HepG2 (cell line): ENCODE data around the gene MVP. TPM values are rescaled to one million over a fixed set of nuclear protein-coding genes. Genes with fewer than 3 reads are reported as not detected.

ENCODE experiments used
- AKAP8 ChIP-seq: sonication (generic); formaldehyde crosslinking; IDR thresholded peaks from 2 replicates; pipeline ENCODE4 v1.5.1; 2020; ENCODE audit warnings: mild to moderate bottlenecking, missing genetic modification reagents
- ARHGAP35 ChIP-seq: sonication (generic); formaldehyde crosslinking; IDR thresholded peaks from 2 replicates; pipeline ENCODE4 v1.9.0; 2022; ENCODE audit warnings: mild to moderate bottlenecking, inconsistent platforms, moderate library complexity, missing genetic modification reagents, borderline replicate concordance
- GABPB1 ChIP-seq: IDR thresholded peaks from 2 replicates; pipeline ENCODE4 v1.6.1; 2016; ENCODE audit warnings: mild to moderate bottlenecking, missing genetic modification reagents, moderate library complexity, missing compliant biosample characterization
- GLMP ChIP-seq: sonication (generic); formaldehyde crosslinking; IDR thresholded peaks from 2 replicates; pipeline ENCODE4 v1.9.0; 2021; ENCODE audit warnings: missing genetic modification reagents, mild to moderate bottlenecking, borderline replicate concordance
- LCORL ChIP-seq, 2 experiments: fragments of 450-650 bp in 1 of 2; sonication (generic) in 1 of 2; formaldehyde crosslinking in 1 of 2; IDR thresholded peaks; 2 replicates each; pipeline versions ENCODE4 v1.5.0 to v1.6.1; 2017 to 2020; ENCODE audit warnings: antibody characterized with exemption in 1 of 2, missing genetic modification reagents in 1 of 2
- POLR2G ChIP-seq: fragments of 200-400 bp; formaldehyde crosslinking; IDR thresholded peaks from 2 replicates; pipeline ENCODE4 v1.6.1; 2018; ENCODE audit warnings: mild to moderate bottlenecking, low read depth, low read length, moderate library complexity
- PPARG ChIP-seq: conservative IDR thresholded peaks from 2 replicates; pipeline ENCODE4 v1.6.1; 2016; ENCODE audit warnings: missing biosample characterization, missing genetic modification reagents
- STAT6 ChIP-seq: sonication (generic); formaldehyde crosslinking; IDR thresholded peaks from 2 replicates; pipeline ENCODE4 v1.4.0; 2020; ENCODE audit warnings: missing genetic modification reagents, mild to moderate bottlenecking, borderline replicate concordance
- TOE1 ChIP-seq: sonication (generic); formaldehyde crosslinking; IDR thresholded peaks from 2 replicates; pipeline ENCODE4 v1.4.0; 2020; ENCODE audit warnings: mild to moderate bottlenecking, missing genetic modification reagents
- U2AF2 ChIP-seq: fragments of 200-400 bp; formaldehyde crosslinking; IDR thresholded peaks from 2 replicates; pipeline ENCODE4 v1.6.1; 2017; ENCODE audit warnings: low read depth, mild to moderate bottlenecking, low read length
- UBTF ChIP-seq: sonication (generic); formaldehyde crosslinking; IDR thresholded peaks from 2 replicates; pipeline ENCODE4 v1.4.0; 2020; ENCODE audit warnings: mild to moderate bottlenecking, missing genetic modification reagents
- ZNF530 ChIP-seq: sonication (generic); formaldehyde crosslinking; IDR thresholded peaks from 2 replicates; pipeline ENCODE4 v1.5.0; 2020; ENCODE audit warnings: low read depth, mild to moderate bottlenecking, missing genetic modification reagents
- ZNF598 ChIP-seq: sonication (generic); formaldehyde crosslinking; IDR thresholded peaks from 2 replicates; pipeline ENCODE4 v1.5.1; 2020; ENCODE audit warnings: mild to moderate bottlenecking, missing genetic modification reagents, borderline replicate concordance
- ZNF7 ChIP-seq: IDR thresholded peaks from 2 replicates; pipeline ENCODE4 v1.6.1; 2016; ENCODE audit warnings: missing biosample characterization, missing genetic modification reagents
- ZNF776 ChIP-seq: sonication (generic); formaldehyde crosslinking; IDR thresholded peaks from 2 replicates; pipeline ENCODE4 v1.4.0; 2020; ENCODE audit warnings: mild to moderate bottlenecking, missing genetic modification reagents
- ZXDC ChIP-seq: sonication (generic); formaldehyde crosslinking; IDR thresholded peaks from 2 replicates; pipeline ENCODE4 v1.5.0; 2020; ENCODE audit warnings: mild to moderate bottlenecking, missing genetic modification reagents
- polyA plus RNA-seq, 8 experiments: library from polyadenylated mRNA; depleted of rRNA in 3 of 8; stranded (reverse) in 7 of 8; unstranded in 1 of 8; fragments of >200 nt; fragmentation: Illumina TruSeq in 4 of 8; extraction: Trizol in 4 of 8; gene quantifications; 2 replicates each; pipeline versions ENCODE4 v1.2.1 to v1.2.3, GENCODE V29; 2011 to 2016; ENCODE audit warnings: low read depth in 4 of 8, missing spikeins in 1 of 8, mixed read lengths in 1 of 8; ENCODE audit not compliant: insufficient read depth in 1 of 8
- total RNA-seq, 5 experiments: library from RNA; depleted of rRNA; stranded (reverse); fragments of >200 nt; fragmentation: Illumina TruSeq; extraction: Trizol; gene quantifications; 2 replicates each; pipeline ENCODE4 v1.2.3, GENCODE V29; 2016; ENCODE audit warnings: low read depth in 1 of 5

Gene MVP
- total and polyA plus RNA-seq, 2 of the 13 experiments (the other 11 are each of a cell fraction or from before 2014, with no cell fraction given), result 22.9 to 43.5 TPM

- TF ChIP-seq UBTF (CRISPR knock-in tag), result peak; percentile 87
- TF ChIP-seq ZXDC (CRISPR knock-in tag), result peak; percentile 92; the same call in 1 of the 2 replicates
- TF ChIP-seq GLMP, result no peak
- peak; percentile 97 for TF ChIP-seq ZNF776 (CRISPR knock-in tag)
- peak; percentile 84; the same call in 1 of the 2 replicates for TF ChIP-seq STAT6 (CRISPR knock-in tag)
- 0 out of 2 replicates have a peak, but pooled peaks have one; percentile 74 for TF ChIP-seq PPARG (CRISPR knock-in tag)
- TF ChIP-seq LCORL (IDR thresholded peaks at IDR 0.05), result no peak
- peak; percentile 94 for TF ChIP-seq LCORL (CRISPR knock-in tag; IDR thresholded peaks at IDR 0.05)
- TF ChIP-seq ZNF530 (CRISPR knock-in tag), result no peak
- peak; percentile 97 for TF ChIP-seq TOE1 (CRISPR knock-in tag)
- 0 out of 2 replicates have a peak, but pooled peaks have one; percentile 84 for TF ChIP-seq U2AF2
- TF ChIP-seq GABPB1 (CRISPR knock-in tag), result peak; percentile 92
- peak; percentile 96 for TF ChIP-seq POLR2G
- 0 out of 2 replicates have a peak, but pooled peaks have one; percentile 35 for TF ChIP-seq ZNF7 (CRISPR knock-in tag)
- TF ChIP-seq ARHGAP35 (CRISPR knock-in tag), result peak; percentile 93
- TF ChIP-seq AKAP8 (CRISPR knock-in tag), result peak; percentile 100
- no peak for TF ChIP-seq ZNF598 (CRISPR knock-in tag)
Measured at GRCh38 chr16:29805232-29806098, 14.8 kb upstream of the MVP start (continued).
